Keratinocyte (primary cell): ENCODE results near the gene TAF1B.

Experiments
- CTCF ChIP-seq, 3 experiments: IDR thresholded peaks in 1 of 3; conservative IDR thresholded peaks in 1 of 3; optimal IDR thresholded peaks in 1 of 3; 2 replicates in 2 of 3; 3 replicates in 1 of 3; pipeline versions ENCODE3 to v1.5.1; 2011; ENCODE audit warnings: low read length in 3 of 3, mild to moderate bottlenecking in 3 of 3, moderate library complexity in 2 of 3, control low read depth in 1 of 3, inconsistent platforms in 1 of 3; ENCODE audit not compliant: insufficient read depth in 2 of 3; ENCODE audit errors: extremely low read depth in 1 of 3
- EZH2 ChIP-seq: IDR thresholded peaks from one replicate; pipeline ENCODE4 v1.6.1; 2012; ENCODE audit warnings: inconsistent platforms, mild to moderate bottlenecking, low read length, moderate library complexity

GRCh38 chr2:9818097-9818496 is 25.2 kb upstream of the TAF1B start:
- TF ChIP-seq CTCF (optimal IDR thresholded peaks at IDR 0.05 in 1 of 3, IDR thresholded peaks at IDR 0.05 in 1 of 3, conservative IDR thresholded peaks at IDR 0.05 in 1 of 3; ENCODE audit: extremely low read depth in 1 of 3, insufficient read depth in 2 of 3, low read length in 3 of 3) (no peak), EZH2 (no peak)
